Measurements from ENCODE around the gene ZBTB16.

DNA sequence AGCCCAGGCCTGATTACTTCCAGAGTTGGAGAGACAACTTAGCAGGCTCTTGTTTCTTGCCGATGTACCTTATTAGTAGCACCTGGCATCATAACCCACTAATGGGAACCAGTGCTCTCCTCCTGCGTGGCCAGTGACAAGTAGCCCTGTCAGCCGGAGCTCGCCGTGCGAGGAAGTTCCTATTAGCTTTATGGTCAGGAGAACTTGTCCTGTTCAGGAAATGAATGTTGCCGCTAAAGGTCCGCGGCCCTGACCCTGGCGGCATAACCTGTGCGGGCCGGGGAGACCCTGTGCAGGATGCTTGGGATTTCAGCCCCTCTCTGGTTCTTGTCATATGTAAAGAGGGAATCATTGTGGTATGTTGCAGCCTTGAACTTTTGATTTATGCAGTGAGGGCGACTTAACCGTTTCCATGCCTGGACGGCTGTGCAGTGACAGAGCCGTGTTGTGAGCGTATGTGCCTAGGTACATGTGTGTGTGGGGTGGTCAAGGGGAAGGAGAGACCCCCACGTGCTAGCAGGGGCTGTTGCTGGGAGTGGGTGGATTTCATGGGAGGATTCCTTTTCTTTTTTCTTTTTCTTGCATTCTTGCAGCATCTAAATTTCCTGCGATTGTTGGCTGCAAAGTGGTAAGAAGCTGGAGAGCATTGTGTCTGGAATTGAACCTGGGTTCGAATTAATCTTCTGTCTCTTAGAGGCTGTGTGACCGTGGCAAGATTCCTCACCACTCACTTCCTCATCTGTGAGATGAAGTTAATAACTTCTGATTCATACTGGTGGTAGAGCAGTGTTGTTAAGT is 15.2 kb downstream of the ZBTB16 start:
- TF ChIP-seq POLR2A (IDR thresholded peaks at IDR 0.05; ENCODE audit: low read length): no peak
- no peak for TF ChIP-seq GATA1 (IDR thresholded peaks at IDR 0.05; ENCODE audit: low read depth, low read length)

All from erythroblast (primary cell).